ENCODE results near the gene ZRANB1.
A peak's percentile ranks its signal among the peaks of the same experiment; 100 is the strongest.
"Not testable (repeated sequence)": the region's sequence is repeated elsewhere in the genome, so short reads cannot be mapped to it uniquely, and the experiment has no call there.

Gene ZRANB1

DNA sequence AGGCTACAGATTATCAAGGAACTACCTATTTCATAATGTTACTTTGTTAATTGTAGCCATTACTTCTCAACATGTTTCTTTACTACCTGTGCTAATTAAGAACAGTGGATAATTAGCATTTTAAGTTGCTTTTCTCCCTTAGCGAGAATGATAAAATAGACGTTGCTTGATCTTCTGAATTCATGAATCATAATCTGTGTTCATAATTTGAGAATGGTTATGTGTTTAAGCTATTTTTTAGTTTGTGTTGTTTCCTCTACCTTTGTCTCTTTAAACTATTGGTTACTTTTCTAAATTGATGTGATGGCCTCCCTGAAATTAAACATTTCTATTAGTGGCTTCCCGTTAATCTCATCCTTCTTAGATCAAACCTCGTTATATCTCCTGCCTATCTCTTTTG is at the start of gene ZRANB1:
TSS of gene ZRANB1 (plus strand) at position 301 of the 400 bp plus-strand sequence. CDS start 371 bp downstream, outside the sequence.
- no peak for DNase-seq (ENCODE audit: low spot score)

DNA sequence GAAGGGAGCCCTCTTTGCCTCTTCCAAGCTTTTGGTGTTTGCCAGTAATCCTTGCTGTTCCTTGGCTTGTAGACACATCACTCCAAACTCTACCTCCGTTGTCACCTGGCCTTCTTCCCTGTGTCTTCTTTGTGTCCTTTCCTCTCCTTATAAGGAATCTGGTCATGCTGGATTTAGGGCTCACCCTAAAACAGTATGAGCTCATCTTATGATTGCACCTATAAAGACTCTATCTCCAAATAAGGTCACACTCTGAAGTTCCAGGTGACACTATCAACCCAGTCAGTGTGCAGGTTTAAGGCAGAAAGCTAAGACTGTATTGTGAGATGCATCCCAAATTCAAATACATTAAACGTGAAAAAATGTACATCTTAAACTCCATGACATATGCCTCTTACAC is 49.0 kb upstream of the ZRANB1 start:
- DNase-seq (ENCODE audit: low spot score), result no peak

DNA sequence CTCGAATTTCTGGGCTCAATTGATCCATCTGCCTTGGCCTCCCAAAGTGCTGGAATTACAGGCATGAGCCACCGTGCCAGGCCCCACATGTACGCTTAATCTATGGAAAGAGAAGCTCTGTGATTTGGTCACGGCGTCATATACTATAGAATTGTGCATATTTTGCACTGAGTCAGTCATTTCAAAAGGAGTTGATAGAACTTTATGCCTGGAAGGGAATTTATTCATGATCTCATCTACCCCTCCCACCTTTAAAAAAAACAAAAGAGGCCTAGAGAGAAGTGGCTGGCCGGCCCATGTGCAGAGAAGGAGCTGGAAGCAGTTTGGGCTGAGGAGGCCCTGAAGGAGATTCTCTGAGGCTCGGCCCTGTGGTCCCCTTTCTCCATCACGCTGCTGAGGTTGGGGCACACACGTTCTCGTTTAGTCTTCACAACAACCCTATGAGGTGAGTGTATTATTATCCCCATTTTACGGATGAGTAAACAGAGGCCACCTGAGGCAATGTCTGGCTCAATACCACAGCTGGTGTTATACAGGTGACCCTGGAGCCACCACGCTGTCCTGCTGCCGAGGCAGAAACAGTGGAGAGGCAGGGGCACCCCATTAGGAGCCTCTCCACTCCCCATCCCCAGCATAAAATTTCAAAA is 47.2 kb upstream of the ZRANB1 start:
- DNase-seq (ENCODE audit: low spot score), result no peak

DNA sequence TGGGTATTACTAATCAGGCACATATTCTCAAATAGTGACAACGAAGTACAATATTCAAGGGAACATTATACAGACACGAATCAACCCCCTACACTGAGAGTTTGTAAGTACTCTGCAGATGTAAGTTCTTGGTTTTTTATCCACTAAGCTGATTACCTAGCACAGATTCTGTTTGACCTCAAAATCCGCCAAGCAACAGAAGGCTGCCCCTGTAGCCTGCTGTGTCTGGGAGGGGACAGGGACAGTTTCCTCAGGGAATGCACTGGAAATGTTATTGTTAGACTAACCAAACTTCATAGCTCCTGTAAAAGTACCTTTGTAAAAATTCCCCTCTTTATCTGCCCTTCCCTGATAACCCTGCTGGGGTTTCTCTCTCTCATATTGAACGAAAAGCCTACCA is 45.2 kb upstream of the ZRANB1 start:
- DNase-seq (ENCODE audit: low spot score), result no peak

DNA sequence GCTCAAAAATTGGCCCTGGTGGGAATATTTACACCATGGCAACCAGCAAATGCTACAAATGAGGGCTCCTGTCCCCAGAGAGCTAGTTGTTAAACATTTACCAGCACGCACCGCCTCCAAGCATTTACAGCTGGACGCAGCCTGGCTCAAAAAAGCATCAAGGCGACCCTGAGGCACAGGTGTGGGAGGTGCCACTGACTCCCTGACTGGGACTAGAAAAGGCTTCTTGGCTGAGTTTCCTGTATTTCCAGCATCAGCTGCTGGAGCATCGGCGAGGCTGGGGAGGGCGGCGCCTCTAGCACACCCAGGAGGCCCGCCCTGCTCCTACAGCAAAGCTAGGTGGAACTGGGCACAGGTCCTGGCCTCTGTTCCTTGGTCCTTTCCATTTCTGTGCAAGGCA is 43.5 kb upstream of the ZRANB1 start:
- DNase-seq (ENCODE audit: low spot score), result no peak

DNA sequence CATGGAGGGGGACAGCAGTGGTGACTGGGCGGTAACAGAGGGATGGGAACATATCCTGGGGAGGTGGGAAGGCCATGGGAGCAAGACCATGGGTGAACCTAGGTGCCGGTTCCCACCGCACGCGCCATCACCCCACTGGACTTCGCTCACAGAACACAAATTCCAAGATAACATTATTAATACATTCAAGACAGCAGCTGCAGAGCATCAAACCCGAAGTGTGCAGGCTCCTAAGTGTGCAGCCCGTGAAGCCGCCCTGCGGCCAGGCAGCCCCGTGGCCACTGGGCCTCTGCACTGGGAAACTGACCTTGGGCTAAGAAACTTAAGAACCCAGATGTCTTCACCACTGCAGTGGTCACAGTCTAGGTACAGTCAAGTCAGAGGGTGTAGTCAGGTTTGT is 42.8 kb upstream of the ZRANB1 start:
- no peak for DNase-seq (ENCODE audit: low spot score)

DNA sequence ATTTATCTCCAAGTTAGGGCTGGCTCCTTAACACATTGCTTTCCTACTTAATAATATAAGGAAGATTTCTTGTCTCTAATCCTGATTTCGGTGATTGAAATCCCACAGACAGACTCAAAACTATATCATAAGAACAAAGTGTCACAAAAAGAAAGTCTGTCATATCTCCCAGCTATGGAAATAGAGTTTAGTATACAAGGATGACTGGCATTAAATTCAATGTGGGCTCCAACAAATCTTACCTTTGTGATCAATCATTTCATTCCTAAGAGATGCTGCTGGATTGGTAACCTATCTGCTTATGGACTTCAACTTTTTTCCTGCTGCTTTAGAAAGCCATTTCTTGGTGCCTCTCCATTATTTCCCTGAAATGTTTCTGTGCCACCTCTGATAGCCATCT is 39.5 kb upstream of the ZRANB1 start:
- DNase-seq (ENCODE audit: low spot score), result no peak

DNA sequence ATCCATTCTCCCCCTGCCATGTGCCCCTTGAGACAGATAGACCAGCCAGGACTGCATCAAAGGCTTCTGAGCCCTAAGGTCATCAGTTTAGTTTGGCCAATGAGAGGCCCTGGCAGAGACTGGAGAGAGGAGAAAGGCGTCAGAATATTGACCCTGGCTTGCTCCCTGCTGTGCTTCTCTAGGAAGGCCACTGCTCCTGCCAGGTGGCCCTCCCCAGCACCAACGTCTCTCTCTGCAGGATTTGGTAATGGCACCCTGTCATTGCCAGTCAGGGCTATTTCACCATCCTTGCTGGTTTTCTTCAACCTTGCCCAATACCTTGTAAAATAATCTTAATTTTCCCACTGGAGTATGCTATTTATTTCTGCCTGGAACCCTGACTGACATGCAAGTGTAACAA is 38.8 kb upstream of the ZRANB1 start:
- DNase-seq (ENCODE audit: low spot score), result no peak

DNA sequence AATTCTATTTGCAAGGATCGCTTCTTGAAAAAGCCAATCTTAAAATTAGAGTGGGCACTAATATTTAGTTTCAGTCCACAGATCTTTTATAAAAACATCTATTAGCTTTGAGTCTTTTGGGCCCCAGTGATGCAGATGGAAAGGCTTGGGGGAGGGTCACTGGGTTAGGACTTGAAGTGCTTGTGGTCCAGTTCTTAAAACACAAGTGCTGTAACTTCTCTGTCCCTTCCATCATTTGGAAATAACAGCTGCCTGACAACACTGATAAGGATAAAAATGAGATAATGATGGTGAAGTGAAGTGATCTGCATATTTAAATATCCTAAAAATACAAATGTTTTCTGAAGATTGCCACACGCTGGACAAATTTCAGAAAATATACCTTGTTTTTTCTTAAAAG is 37.1 kb upstream of the ZRANB1 start:
- DNase-seq (ENCODE audit: low spot score), result no peak

DNA sequence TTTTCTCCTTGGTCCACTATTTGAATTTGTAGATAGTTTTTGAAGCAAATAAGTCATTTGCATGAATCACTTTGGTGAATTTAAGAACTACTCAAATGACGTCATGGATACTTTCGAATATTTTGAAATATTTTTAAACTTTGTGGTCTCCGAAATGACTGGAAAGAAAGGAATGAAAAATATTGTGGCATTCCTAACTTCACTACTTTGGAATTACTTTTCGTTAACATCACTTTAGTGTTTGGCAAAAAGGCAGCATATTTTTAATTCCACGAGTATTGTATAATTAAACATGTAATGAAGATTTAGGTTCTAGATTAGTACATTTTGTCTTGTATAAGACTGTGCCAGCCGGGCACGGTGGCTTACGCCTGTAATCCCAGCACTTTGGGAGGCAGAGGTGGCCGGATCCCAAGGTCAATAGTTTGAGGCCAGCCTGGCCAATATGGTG is 35.3 kb upstream of the ZRANB1 start:
- DNase-seq (ENCODE audit: low spot score), result no peak

DNA sequence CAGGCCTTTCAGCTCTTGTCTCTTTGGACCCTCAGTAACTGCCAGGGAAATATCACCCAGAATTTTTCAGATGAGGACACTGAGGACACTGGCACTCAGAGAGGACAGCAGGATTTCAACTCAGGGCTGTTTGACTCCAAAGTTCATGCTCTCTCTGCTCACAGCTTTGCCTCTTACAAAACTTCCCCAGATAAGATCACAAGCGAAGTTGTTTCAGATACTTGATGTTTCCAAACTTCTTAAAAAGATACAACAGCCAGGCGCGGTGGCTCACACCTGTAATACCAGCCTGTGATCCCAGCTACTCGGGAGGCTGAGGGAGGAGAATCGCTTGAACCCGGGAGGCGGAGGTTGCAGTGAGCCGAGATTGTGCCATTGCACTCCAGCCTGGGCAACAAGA is 32.4 kb upstream of the ZRANB1 start:
- DNase-seq (ENCODE audit: low spot score), result no peak

DNA sequence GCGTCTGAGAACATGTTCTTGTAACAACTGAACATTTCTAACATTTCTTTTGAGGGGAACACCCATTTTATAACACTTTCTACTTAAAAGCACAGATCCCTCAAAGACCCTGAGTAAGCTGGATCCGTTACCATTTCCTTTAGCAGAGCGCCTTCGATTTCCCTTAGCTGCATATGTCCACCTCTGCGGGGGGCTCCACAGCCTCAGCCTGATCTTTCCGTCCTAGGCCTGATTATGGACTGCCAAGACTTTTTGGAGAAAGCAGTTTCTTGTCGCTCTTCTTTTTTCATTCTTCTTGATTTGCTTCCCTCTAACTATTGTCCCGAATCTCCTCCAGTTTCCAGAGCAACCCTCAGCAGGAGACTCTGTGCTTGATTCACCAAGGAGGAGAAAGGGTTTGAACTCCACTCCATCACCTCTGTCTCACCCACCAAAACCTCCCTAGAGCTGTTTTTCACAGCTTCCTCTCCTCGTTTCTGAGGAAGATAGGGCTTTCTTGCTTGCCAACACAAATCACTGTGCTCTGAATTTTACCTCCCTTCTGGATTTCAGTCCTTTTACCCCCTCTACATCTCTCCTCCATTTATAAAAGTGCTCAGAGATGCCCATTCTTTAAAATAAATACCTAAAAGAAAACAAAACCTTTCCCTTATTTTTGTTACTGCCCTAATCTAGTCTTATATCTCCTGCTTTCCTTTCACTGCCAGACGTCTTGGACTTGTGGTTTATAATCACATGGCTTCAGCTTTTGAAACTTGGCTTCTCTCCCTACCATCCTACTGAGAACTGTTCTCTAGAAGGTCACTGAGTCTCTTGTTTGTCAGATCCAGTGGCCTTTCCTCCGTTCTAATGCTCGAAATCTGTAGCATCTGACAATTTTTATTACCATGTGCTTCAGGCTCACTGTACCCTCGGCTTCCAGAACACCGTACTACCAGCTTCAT is 30.5 kb upstream of the ZRANB1 start:
- peak; percentile 49 for DNase-seq (ENCODE audit: low spot score)

DNA sequence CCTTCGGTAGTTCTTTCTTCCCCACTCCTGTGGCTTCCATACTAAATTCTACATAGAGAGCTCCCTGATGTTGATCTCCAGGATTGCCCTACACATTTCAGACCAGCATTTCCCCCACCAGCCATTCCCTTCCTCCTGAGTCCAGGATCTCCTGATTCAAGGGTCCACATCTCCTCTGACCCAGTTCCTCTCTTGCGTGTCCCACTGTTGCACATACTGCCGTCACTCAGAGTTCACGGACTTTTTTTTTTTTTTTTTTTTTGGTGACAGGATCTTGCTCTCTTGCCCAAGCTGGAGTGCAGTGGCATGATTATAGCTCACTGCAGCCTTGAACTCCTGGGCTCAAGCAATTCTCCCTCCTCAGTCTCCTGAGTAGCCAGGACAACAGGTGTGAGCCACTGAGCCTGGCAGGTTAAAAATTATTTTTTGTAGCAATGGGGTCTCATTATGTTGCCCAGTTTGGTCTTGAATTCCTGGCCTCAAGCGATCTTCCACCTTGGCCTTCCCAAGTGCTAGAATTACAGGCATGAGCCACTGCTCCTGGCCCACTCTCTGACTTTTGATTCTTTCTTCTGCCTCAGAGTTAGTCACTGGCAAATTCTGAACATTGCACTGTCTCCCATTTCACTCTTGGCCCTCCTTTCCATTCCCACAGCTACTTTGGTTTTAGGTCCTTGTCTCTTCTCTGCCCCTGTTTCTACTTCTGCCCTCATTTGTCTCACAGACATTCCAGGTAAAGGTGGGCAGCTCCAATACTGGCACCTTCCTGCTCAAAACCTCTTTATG is 29.6 kb upstream of the ZRANB1 start:
- no peak for DNase-seq (ENCODE audit: low spot score)

DNA sequence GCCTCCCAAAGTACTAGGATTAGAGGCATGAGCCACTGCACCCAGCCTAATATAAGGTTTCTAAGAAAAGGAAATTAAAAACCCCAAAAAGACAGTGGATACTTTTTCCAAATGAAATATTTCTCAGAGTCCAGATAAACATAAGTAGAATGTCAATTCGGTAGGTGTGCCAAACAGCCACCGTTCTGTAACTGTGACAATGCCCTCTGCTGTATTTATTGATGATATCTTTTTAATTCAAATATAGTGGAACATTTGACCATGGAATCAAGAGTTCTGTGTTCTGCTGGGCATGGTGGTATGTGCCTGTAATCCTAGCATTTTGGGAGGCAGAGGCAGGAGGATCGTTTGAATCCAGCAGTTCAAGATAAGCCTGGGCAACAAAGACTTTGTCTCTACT is 28.8 kb upstream of the ZRANB1 start:
- no peak for DNase-seq (ENCODE audit: low spot score)

DNA sequence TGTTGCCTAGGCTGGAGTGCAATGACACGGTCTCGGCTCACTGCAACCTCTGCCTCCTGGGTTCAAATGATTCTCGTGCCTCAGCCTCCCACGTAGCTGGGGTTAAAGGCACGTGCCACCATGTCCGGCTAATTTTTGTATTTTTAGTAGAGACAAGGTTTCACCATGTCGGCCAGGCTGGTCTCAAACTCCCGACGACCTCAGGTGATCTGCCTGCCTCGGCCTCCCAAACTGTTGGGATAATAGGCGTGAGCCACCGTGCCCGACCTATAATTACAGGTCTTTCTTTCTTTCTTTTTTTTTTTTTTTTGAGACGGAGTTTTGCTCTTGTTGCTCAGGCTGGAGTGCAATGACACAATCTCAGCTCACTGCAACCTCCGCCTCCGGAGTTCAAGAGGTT is 27.5 kb upstream of the ZRANB1 start:
- not testable (repeated sequence) for DNase-seq (ENCODE audit: low spot score)

DNA sequence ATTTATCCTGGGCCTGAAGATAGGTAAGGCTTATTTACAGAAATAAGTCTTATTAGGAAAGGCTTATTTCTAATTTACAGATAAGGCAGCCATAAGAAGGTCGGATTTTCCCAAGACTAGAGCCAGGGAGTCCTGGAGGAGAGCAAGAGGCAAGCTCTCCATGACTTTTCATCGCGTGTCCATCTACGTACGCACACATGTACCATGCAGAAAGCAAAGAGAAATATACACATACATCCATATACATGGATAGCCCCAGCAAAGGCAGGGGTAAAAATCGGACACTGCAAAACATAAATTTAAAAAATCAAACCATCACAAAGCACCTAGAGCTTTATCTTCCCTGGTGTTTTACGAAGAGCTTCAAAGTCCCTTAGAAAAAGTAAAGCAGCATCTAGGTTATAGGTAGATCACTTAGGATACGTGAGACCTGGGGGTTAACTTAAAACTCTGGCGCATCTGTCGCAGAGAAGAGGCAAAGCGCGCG is 25.8 kb upstream of the ZRANB1 start:
- DNase-seq (ENCODE audit: low spot score), result no peak

DNA sequence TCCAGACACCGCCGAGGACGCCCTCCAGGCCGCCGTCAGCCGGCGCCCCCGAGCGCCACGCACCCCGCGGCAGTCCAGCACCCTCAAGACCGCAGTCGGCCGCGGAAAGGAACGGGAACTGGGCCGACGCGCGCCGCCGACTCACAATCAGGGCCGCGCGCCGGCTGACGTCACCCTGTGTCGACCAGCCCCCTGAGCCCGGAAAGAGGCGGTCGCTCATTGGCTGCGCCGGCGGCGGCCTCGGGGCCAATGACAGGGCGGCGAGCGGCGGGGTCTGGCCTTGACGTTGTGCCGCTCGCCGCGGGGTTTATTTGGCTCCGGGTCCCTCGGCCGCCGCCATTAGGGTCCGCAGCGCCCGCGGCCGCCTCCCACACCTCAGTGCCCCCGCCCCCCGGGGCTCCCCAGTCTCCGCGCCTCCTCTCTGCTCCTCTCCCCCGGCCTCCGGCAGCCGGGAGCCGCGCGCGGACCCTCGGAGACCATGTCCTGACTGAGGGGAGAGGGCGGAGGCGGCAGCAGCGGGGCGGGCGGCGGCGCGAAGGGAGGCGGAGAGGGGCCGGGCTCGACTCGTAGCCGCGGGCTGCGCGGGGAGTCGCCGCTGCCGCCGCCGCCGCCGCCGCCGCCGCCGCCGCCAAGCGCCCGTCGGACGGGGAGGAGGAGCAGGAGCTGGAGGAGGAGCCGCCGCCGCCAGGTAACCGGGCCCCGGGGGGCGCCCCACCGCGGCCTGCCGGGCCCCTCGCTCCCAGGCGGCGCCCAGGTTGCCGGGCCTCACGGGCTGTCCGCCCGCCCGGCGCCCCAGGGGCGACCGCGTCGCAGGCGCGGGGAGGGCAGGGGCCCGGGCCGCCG is 25.1 kb upstream of the ZRANB1 start:
- DNase-seq (ENCODE audit: low spot score), result peak; percentile 97

DNA sequence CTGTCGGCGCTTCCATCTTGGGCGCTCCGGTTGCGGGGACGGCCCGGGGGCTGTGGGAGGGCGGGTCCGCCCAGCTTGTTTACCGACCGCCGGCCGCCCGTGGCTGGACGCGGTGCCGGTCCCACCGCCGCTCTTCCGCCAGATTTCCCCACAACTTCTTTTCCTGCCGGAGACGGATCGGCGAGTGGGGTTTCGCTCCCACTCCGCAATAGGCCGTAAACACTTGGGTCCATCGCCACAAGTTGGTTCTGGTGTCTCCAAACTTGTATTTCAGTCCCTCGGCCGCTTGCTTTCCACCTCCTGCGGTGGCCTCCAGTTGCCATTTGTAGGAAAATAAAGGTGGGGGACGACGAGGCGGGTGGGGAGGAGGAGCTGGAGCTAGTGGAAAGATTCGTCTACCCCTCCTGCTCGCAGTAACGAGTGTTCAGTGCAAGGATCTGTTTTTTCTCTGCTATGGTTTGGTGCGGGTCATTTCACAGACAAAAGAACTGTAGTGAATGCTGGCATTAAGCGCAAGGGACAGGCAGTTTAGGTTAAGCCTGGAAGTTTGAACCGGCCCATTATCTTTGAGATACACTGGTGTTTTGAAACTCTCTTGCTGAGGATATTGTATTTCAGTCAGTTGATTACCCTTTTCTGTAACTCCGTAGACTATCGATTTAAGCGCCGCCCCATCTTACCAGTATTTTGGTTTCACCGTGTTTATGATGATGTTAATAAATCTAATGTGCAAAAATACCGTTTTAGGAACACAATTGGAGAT is 24.3 kb upstream of the ZRANB1 start:
- DNase-seq (ENCODE audit: low spot score), result peak; percentile 44

DNA sequence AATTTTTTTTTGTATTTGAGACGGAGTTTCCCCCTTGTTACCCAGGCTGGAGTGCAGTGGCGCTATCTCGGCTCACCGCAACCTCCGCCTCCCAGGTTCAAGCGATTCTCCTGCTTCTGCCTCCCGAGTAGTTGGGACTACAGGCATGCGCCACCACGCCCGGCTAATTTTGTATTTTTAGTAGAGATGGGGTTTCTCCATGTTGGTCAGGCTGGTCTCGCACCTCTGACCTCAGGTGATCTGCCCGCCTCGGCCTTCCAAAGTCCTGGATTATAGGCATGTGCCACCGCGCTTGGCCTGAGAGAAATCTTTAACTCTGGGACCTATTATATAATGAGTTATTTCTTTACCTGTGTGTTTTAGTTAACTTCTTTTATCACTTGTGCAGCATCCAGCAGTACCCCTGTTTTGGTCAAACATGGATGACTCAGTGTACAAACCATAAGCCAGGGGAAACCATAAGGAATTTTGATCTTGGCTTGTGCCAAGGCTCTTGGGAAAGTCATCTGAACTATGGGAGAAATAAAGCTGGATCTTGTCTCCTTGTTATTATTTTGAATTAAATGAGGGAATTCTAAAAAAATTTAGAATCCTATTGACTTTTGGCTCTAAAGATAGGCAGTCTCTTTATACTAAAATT is 23.6 kb upstream of the ZRANB1 start:
- no peak for DNase-seq (ENCODE audit: low spot score)

DNA sequence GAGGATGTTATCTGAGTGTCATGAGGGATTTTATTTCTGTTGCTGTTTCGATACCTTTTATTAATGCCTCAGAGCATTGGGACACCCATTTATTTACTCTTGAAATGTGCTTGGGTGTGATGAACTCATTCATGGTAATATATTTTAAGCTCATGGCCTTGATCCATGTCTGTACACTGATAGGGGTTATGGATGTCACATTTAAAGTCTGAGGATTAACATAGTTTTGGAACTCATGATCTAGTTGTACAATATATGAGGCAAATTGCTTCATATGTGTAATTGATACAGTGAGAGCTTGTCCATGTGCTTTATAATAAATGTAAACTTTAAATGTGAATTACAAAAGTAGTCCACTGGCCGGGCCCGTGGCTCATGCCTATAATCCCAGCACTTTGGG is 23.0 kb upstream of the ZRANB1 start:
- no peak for DNase-seq (ENCODE audit: low spot score)

Measured in hematopoietic multipotent progenitor cell treated with erythropoietin and hydrocortisone succinate and interleukin-3 and kit ligand, for 15 days (in vitro differentiated cells).